HepG2 (cell line): ENCODE data around the gene FXR2. TPM values are rescaled to one million over a fixed set of nuclear protein-coding genes. Genes with fewer than 3 reads are reported as not detected.

Experiments
- DR1 ChIP-seq: sonication (generic); formaldehyde crosslinking; IDR thresholded peaks from 2 replicates; pipeline ENCODE4 v1.8.0; 2021; ENCODE audit warnings: mild to moderate bottlenecking, missing genetic modification reagents, inconsistent platforms
- HMGXB4 ChIP-seq, 2 experiments: sonication (generic) in 1 of 2; formaldehyde crosslinking in 1 of 2; IDR thresholded peaks; 2 replicates each; pipeline versions ENCODE4 v1.4.0 to v1.6.1; 2018 to 2020; ENCODE audit warnings: missing genetic modification reagents in 2 of 2, borderline replicate concordance in 1 of 2, low read depth in 1 of 2, mild to moderate bottlenecking in 1 of 2, missing biosample characterization in 1 of 2
- HNF4G ChIP-seq, 2 experiments: sonication (generic) in 1 of 2; formaldehyde crosslinking in 1 of 2; IDR thresholded peaks; 2 replicates each; pipeline versions ENCODE4 v1.4.0 to v1.6.1; 2011 to 2020; ENCODE audit warnings: borderline replicate concordance in 2 of 2, low read depth in 2 of 2, mild to moderate bottlenecking in 2 of 2, low read length in 1 of 2, missing genetic modification reagents in 1 of 2, moderate library complexity in 1 of 2
- KDM5B ChIP-seq: sonication (generic); formaldehyde crosslinking; IDR thresholded peaks from 2 replicates; pipeline ENCODE4 v1.4.0; 2020; ENCODE audit warnings: missing genetic modification reagents, mild to moderate bottlenecking, borderline replicate concordance
- MAX ChIP-seq: IDR thresholded peaks from 2 replicates; pipeline ENCODE4 v1.6.1; 2012; ENCODE audit warnings: inconsistent platforms
- MIER2 ChIP-seq: IDR thresholded peaks from 2 replicates; pipeline ENCODE4 v1.6.1; 2016; ENCODE audit warnings: missing biosample characterization, missing genetic modification reagents
- NCOA2 ChIP-seq: sonication (generic); formaldehyde crosslinking; IDR thresholded peaks from 2 replicates; pipeline ENCODE4 v1.8.0; 2022; ENCODE audit warnings: inconsistent platforms
- POLR2AphosphoS2 ChIP-seq: IDR thresholded peaks from 2 replicates; pipeline ENCODE4 v1.6.1; 2011; ENCODE audit warnings: low read depth, low read length, improper control_type of control experiment
- RAD21 ChIP-seq: fragments of 450-650 bp; formaldehyde crosslinking; IDR thresholded peaks from 2 replicates; pipeline ENCODE4 v1.5.0; 2020; ENCODE audit warnings: mild to moderate bottlenecking
- RELA ChIP-seq: sonication (generic); formaldehyde crosslinking; IDR thresholded peaks from 2 replicates; pipeline ENCODE4 v1.4.0; 2020; ENCODE audit warnings: missing genetic modification reagents
- REPIN1 ChIP-seq: sonication (generic); formaldehyde crosslinking; IDR thresholded peaks from 2 replicates; pipeline ENCODE4 v1.8.0; 2022; ENCODE audit warnings: missing genetic modification reagents, low read depth, mild to moderate bottlenecking, borderline replicate concordance
- SMAD1 ChIP-seq: sonication (generic); formaldehyde crosslinking; IDR thresholded peaks from 2 replicates; pipeline ENCODE4 v1.4.0; 2020; ENCODE audit warnings: missing genetic modification reagents, low read depth, mild to moderate bottlenecking, borderline replicate concordance
- ZMYM4 ChIP-seq: sonication (generic); formaldehyde crosslinking; IDR thresholded peaks from 2 replicates; pipeline ENCODE4 v1.8.1; 2023; ENCODE audit warnings: mild to moderate bottlenecking, missing genetic modification reagents
- ZNF317 ChIP-seq: sonication (generic); formaldehyde crosslinking; IDR thresholded peaks from 2 replicates; pipeline ENCODE4 v1.5.0; 2020; ENCODE audit warnings: mild to moderate bottlenecking, missing genetic modification reagents
- ZNF383 ChIP-seq: sonication (generic); formaldehyde crosslinking; IDR thresholded peaks from 2 replicates; pipeline ENCODE4 v1.4.0; 2020; ENCODE audit warnings: missing genetic modification reagents, mild to moderate bottlenecking, borderline replicate concordance
- ZNF543 ChIP-seq: sonication (generic); formaldehyde crosslinking; IDR thresholded peaks from 2 replicates; pipeline ENCODE4 v1.4.0; 2020; ENCODE audit warnings: mild to moderate bottlenecking, missing genetic modification reagents
- ZNF556 ChIP-seq: sonication (generic); formaldehyde crosslinking; IDR thresholded peaks from 2 replicates; pipeline ENCODE4 v1.4.0; 2020; ENCODE audit warnings: mild to moderate bottlenecking, missing genetic modification reagents, borderline replicate concordance
- ZNF891 ChIP-seq: sonication (generic); formaldehyde crosslinking; IDR thresholded peaks from 2 replicates; pipeline ENCODE4 v1.5.0; 2020; ENCODE audit warnings: mild to moderate bottlenecking, missing genetic modification reagents
- polyA plus RNA-seq, 8 experiments: library from polyadenylated mRNA; depleted of rRNA in 3 of 8; stranded (reverse) in 7 of 8; unstranded in 1 of 8; fragments of >200 nt; fragmentation: Illumina TruSeq in 4 of 8; extraction: Trizol in 4 of 8; gene quantifications; 2 replicates each; pipeline versions ENCODE4 v1.2.1 to v1.2.3, GENCODE V29; 2011 to 2016; ENCODE audit warnings: low read depth in 4 of 8, missing spikeins in 1 of 8, mixed read lengths in 1 of 8; ENCODE audit not compliant: insufficient read depth in 1 of 8
- total RNA-seq, 5 experiments: library from RNA; depleted of rRNA; stranded (reverse); fragments of >200 nt; fragmentation: Illumina TruSeq; extraction: Trizol; gene quantifications; 2 replicates each; pipeline ENCODE4 v1.2.3, GENCODE V29; 2016; ENCODE audit warnings: low read depth in 1 of 5

FXR2 gene
- total and polyA plus RNA-seq, 2 of the 13 experiments (the other 11 are each of a cell fraction or from before 2014, with no cell fraction given), result 20.9 to 24.4 TPM

- TF ChIP-seq MAX (peak; percentile 27), POLR2AphosphoS2 (no peak), HMGXB4 (CRISPR knock-in tag; IDR thresholded peaks at IDR 0.05; ENCODE audit: borderline replicate concordance in 1 of 2, low read depth in 1 of 2) (peak in 1 of 2 experiments; percentile 70; a peak in 2 of 4 replicates), REPIN1 (0 out of 2 replicates have a peak, but pooled peaks have one; percentile 15), KDM5B (CRISPR knock-in tag) (peak; percentile 90), RAD21 (CRISPR knock-in tag) (peak; percentile 90), SMAD1 (CRISPR knock-in tag) (peak; percentile 65; the same call in 1 of the 2 replicates), ZNF543 (CRISPR knock-in tag) (peak; percentile 5; the same call in 1 of the 2 replicates), MIER2 (CRISPR knock-in tag) (no peak), ZMYM4 (CRISPR knock-in tag) (peak; percentile 41; the same call in 1 of the 2 replicates), ZNF317 (CRISPR knock-in tag) (peak; percentile 76; the same call in 1 of the 2 replicates), ZNF556 (CRISPR knock-in tag) (no peak), DR1 (CRISPR knock-in tag) (0 out of 2 replicates have a peak, but pooled peaks have one; percentile 43), ZNF383 (CRISPR knock-in tag) (no peak), ZNF891 (CRISPR knock-in tag) (peak; percentile 27), NCOA2 (CRISPR knock-in tag) (no peak; the same call in 1 of the 2 replicates), HNF4G (IDR thresholded peaks at IDR 0.05; ENCODE audit: borderline replicate concordance, low read depth, low read length) (peak; percentile 58; the same call in 1 of the 2 replicates), HNF4G (CRISPR knock-in tag; IDR thresholded peaks at IDR 0.05; ENCODE audit: borderline replicate concordance, low read depth) (no peak), RELA (CRISPR knock-in tag) (0 out of 2 replicates have a peak, but pooled peaks have one; percentile 37)
- TF ChIP-seq, all 625 proteins: peak for 83
These were observed 53.6 kb downstream of the FXR2 start (continued) for GRCh38 chr17:7561028-7561575.
